ENCODE measurements around the gene MLLT3. TPM values are rescaled to one million over a fixed set of nuclear protein-coding genes. Genes with fewer than 3 reads are reported as not detected.

The MLLT3 gene
- total and polyA plus RNA-seq, 8 donors = 1.8 to 10.3 (median 4.2) TPM

- peak in 4 of 6 donors; percentile 49 to 68 (median 61) for DNase-seq
- H3K27me3 ChIP-seq = no peaks in the 10 kb centered on the region
- TF ChIP-seq CTCF (IDR thresholded peaks at IDR 0.05) = peak in 3 of 4 donors; percentile 30 to 35 (median 33)
- 5 to 7% methylated on average over 10 of the region's 10 CpGs for WGBS, 2 donors
- intact Hi-C loops (cut with DNase I) = no loop called here
- peak; percentile 80 to 91 (median 87) for ATAC-seq
- peak overlapping the region in 2 of 4 donors; percentile 33 to 37 for H3K27ac ChIP-seq
- no peaks in the 10 kb centered on the region for H3K36me3 ChIP-seq
- no peak overlapping the region for H3K4me3 ChIP-seq
- peak; percentile 84 for FAIRE-seq
- H3K9me3 ChIP-seq = no peaks in the 10 kb centered on the region
- H3K4me1 ChIP-seq = peaks cover 11 to 30% (median 11%) of the 10 kb centered on the region in 3 donors
Observed at GRCh38 chr9:20356403-20357036, 265.8 kb downstream of the MLLT3 start.

DNA sequence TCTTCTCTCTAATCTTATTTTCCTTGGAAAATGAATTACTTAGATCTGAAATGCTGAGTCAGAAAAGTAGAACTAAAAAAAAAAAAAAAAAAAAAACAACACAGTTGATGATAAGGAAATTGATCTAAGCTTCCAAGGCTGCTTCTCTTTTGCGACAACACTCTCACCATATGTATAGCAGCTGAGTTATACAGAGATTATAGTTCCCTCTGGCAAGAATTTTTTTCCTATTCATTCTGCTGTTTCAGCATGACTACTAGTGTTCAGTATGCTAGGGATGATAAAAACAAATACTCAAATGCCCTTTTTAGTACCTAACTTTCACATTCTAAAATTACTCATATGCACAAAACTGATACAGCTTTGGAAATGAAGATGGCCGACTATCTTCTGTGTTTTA, 267.3 kb downstream of the MLLT3 start:
- no peaks in the 10 kb centered on the region for H3K36me3 ChIP-seq
- ATAC-seq (peak in 3 of 4 donors; percentile 5 to 35 (median 13)), DNase-seq (no peak), FAIRE-seq (no peak)
- peaks cover 11 to 30% (median 11%) of the 10 kb centered on the region in 3 donors for H3K4me1 ChIP-seq
- H3K9me3 ChIP-seq = no peaks in the 10 kb centered on the region
- WGBS, 2 donors = 18 to 26% methylated on average over 2 of the region's 2 CpGs
- no peak overlapping the region for H3K27ac ChIP-seq
- no peak overlapping the region for H3K4me3 ChIP-seq
- no peak for TF ChIP-seq CTCF (IDR thresholded peaks at IDR 0.05)
- intact Hi-C loops (cut with DNase I) = no loop called here
- no peaks in the 10 kb centered on the region for H3K27me3 ChIP-seq

GRCh38 chr9:20353931-20354652, 268.2 kb downstream of the MLLT3 start:
- H3K36me3 ChIP-seq = no peaks in the 10 kb centered on the region
- WGBS, 2 donors = 85 to 88% methylated on average over 5 of the region's 5 CpGs
- intact Hi-C loops (cut with DNase I) = no loop called here
- peaks cover 11 to 30% (median 11%) of the 10 kb centered on the region in 3 donors for H3K4me1 ChIP-seq
- ATAC-seq = no peak
- H3K4me3 ChIP-seq = no peak overlapping the region
- TF ChIP-seq CTCF (IDR thresholded peaks at IDR 0.05) = no peak
- H3K27me3 ChIP-seq = no peaks in the 10 kb centered on the region
- H3K9me3 ChIP-seq = no peaks in the 10 kb centered on the region
- FAIRE-seq = no peak
- H3K27ac ChIP-seq = peak overlapping the region in 2 of 4 donors; percentile 30 to 55
- DNase-seq = no peak

GRCh38 chr9:20353524-20353923, 268.8 kb downstream of the MLLT3 start:
- no peak for TF ChIP-seq CTCF (IDR thresholded peaks at IDR 0.05)
- FAIRE-seq = no peak
- WGBS, 2 donors = 34 to 46% methylated on average over 1 of the region's 1 CpG
- intact Hi-C loops (cut with DNase I) = no loop called here
- peak; percentile 46 to 72 (median 62) for ATAC-seq
- Histone ChIP-seq H3K9me3 (no peaks in the 10 kb centered on the region), H3K27me3 (no peaks in the 10 kb centered on the region), H3K27ac (peak overlapping the region in 2 of 4 donors; percentile 30 to 55), H3K4me3 (no peak overlapping the region), H3K36me3 (no peaks in the 10 kb centered on the region), H3K4me1 (peaks cover 11 to 30% (median 11%) of the 10 kb centered on the region in 3 donors)
- DNase-seq = peak in 4 of 6 donors; percentile 15 to 45 (median 26)

All from pancreas (tissue), 10 donors.